HepG2 (cell line): ENCODE results near the gene TPBGL. TPM values are rescaled to one million over a fixed set of nuclear protein-coding genes. Genes with fewer than 3 reads are reported as not detected.

Experiments used
- ARHGAP35 ChIP-seq: sonication (generic); formaldehyde crosslinking; IDR thresholded peaks from 2 replicates; pipeline ENCODE4 v1.9.0; 2022; ENCODE audit warnings: mild to moderate bottlenecking, inconsistent platforms, moderate library complexity, missing genetic modification reagents, borderline replicate concordance
- KLF16 ChIP-seq, 2 experiments: sonication (generic) in 1 of 2; formaldehyde crosslinking in 1 of 2; IDR thresholded peaks; 2 replicates each; pipeline versions ENCODE4 v1.6.1 to v1.8.0; 2016 to 2023; ENCODE audit warnings: missing genetic modification reagents in 2 of 2, missing compliant biosample characterization in 1 of 2
- MYNN ChIP-seq: sonication (generic); formaldehyde crosslinking; IDR thresholded peaks from 2 replicates; pipeline ENCODE4 v1.4.0; 2020; ENCODE audit warnings: mild to moderate bottlenecking, low read depth, missing genetic modification reagents
- NCOA2 ChIP-seq: sonication (generic); formaldehyde crosslinking; IDR thresholded peaks from 2 replicates; pipeline ENCODE4 v1.8.0; 2022; ENCODE audit warnings: inconsistent platforms
- NCOA5 ChIP-seq: sonication (generic); formaldehyde crosslinking; IDR thresholded peaks from 2 replicates; pipeline ENCODE4 v1.4.0; 2020; ENCODE audit warnings: missing genetic modification reagents
- STAG1 ChIP-seq: sonication (generic); formaldehyde crosslinking; IDR thresholded peaks from 2 replicates; pipeline ENCODE4 v1.4.0; 2020; ENCODE audit warnings: missing genetic modification reagents
- ZBTB7B ChIP-seq: sonication (generic); formaldehyde crosslinking; IDR thresholded peaks from 2 replicates; pipeline ENCODE4 v1.4.0; 2020; ENCODE audit warnings: missing genetic modification reagents
- ZKSCAN8 ChIP-seq: IDR thresholded peaks from 2 replicates; pipeline ENCODE4 v1.6.1; 2016; ENCODE audit warnings: borderline replicate concordance, missing genetic modification reagents, missing compliant biosample characterization
- ZNF263 ChIP-seq: sonication (generic); formaldehyde crosslinking; IDR thresholded peaks from 2 replicates; pipeline ENCODE4 v1.4.0; 2020; ENCODE audit warnings: missing genetic modification reagents
- ZNF317 ChIP-seq: sonication (generic); formaldehyde crosslinking; IDR thresholded peaks from 2 replicates; pipeline ENCODE4 v1.5.0; 2020; ENCODE audit warnings: mild to moderate bottlenecking, missing genetic modification reagents
- ZNF607 ChIP-seq: sonication (generic); formaldehyde crosslinking; IDR thresholded peaks from 2 replicates; pipeline ENCODE4 v1.5.1; 2020; ENCODE audit warnings: missing genetic modification reagents, mild to moderate bottlenecking, borderline replicate concordance
- ZNF749 ChIP-seq: sonication (generic); formaldehyde crosslinking; IDR thresholded peaks from 2 replicates; pipeline ENCODE4 v1.8.0; 2022; ENCODE audit warnings: mild to moderate bottlenecking, missing genetic modification reagents, moderate library complexity, borderline replicate concordance
- polyA plus RNA-seq, 8 experiments: library from polyadenylated mRNA; depleted of rRNA in 3 of 8; stranded (reverse) in 7 of 8; unstranded in 1 of 8; fragments of >200 nt; fragmentation: Illumina TruSeq in 4 of 8; extraction: Trizol in 4 of 8; gene quantifications; 2 replicates each; pipeline versions ENCODE4 v1.2.1 to v1.2.3, GENCODE V29; 2011 to 2016; ENCODE audit warnings: low read depth in 4 of 8, missing spikeins in 1 of 8, mixed read lengths in 1 of 8; ENCODE audit not compliant: insufficient read depth in 1 of 8
- total RNA-seq, 5 experiments: library from RNA; depleted of rRNA; stranded (reverse); fragments of >200 nt; fragmentation: Illumina TruSeq; extraction: Trizol; gene quantifications; 2 replicates each; pipeline ENCODE4 v1.2.3, GENCODE V29; 2016; ENCODE audit warnings: low read depth in 1 of 5
- TF ChIP-seq, protein P1 (sequence below): sonication (generic); formaldehyde crosslinking; IDR thresholded peaks from 2 replicates; pipeline ENCODE4 v1.4.0; 2020; ENCODE audit warnings: missing genetic modification reagents, borderline replicate concordance
- TF ChIP-seq, protein P2 (sequence below): IDR thresholded peaks from 2 replicates; pipeline ENCODE4 v1.6.1; 2016; ENCODE audit warnings: missing genetic modification reagents, missing compliant biosample characterization
- TF ChIP-seq, protein P3 (sequence below): IDR thresholded peaks from 2 replicates; pipeline ENCODE4 v1.6.1; 2016; ENCODE audit warnings: control low read depth
- TF ChIP-seq, protein P4 (sequence below): sonication (generic); formaldehyde crosslinking; IDR thresholded peaks from 2 replicates; pipeline ENCODE4 v1.8.1; 2023; ENCODE audit warnings: missing genetic modification reagents, inconsistent platforms, borderline replicate concordance
- TF ChIP-seq, protein P5 (sequence below): sonication (generic); formaldehyde crosslinking; IDR thresholded peaks from 2 replicates; pipeline ENCODE4 v1.4.0; 2020; ENCODE audit warnings: missing genetic modification reagents, borderline replicate concordance
- TF ChIP-seq, protein P6 (sequence below): IDR thresholded peaks from 2 replicates; pipeline ENCODE4 v1.6.1; 2016; ENCODE audit warnings: low read depth, borderline replicate concordance

Gene TPBGL
- total and polyA plus RNA-seq, 2 of the 13 experiments (the other 11 are each of a cell fraction or from before 2014, with no cell fraction given), result not detected

DNA sequence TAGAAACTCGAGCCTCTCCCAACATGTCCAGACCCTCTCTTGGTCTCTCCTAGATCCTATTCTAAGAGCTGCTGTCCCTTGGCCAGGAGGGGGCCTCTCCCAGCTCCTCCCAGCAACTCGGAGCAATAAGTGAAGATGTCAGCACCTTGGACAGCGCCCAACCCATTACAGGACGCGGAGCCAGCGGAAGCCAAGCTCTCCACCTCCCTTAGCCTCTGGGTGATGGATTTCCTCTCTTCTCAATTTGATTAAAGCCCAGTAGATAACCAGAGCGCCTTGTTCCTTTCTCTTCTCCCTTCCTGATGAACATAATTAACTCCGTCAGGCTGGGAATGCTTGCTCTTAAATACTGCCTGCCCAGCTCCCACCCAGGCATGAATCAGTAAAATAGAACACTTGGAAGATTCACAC lies 26.2 kb upstream of the TPBGL start (continued):
- TF ChIP-seq, protein P1, sequence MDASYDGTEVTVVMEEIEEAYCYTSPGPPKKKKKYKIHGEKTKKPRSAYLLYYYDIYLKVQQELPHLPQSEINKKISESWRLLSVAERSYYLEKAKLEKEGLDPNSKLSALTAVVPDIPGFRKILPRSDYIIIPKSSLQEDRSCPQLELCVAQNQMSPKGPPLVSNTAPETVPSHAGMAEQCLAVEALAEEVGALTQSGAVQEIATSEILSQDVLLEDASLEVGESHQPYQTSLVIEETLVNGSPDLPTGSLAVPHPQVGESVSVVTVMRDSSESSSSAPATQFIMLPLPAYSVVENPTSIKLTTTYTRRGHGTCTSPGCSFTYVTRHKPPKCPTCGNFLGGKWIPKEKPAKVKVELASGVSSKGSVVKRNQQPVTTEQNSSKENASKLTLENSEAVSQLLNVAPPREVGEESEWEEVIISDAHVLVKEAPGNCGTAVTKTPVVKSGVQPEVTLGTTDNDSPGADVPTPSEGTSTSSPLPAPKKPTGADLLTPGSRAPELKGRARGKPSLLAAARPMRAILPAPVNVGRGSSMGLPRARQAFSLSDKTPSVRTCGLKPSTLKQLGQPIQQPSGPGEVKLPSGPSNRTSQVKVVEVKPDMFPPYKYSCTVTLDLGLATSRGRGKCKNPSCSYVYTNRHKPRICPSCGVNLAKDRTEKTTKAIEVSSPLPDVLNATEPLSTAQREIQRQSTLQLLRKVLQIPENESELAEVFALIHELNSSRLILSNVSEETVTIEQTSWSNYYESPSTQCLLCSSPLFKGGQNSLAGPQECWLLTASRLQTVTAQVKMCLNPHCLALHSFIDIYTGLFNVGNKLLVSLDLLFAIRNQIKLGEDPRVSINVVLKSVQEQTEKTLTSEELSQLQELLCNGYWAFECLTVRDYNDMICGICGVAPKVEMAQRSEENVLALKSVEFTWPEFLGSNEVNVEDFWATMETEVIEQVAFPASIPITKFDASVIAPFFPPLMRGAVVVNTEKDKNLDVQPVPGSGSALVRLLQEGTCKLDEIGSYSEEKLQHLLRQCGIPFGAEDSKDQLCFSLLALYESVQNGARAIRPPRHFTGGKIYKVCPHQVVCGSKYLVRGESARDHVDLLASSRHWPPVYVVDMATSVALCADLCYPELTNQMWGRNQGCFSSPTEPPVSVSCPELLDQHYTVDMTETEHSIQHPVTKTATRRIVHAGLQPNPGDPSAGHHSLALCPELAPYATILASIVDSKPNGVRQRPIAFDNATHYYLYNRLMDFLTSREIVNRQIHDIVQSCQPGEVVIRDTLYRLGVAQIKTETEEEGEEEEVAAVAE (CRISPR knock-in tag), result peak; percentile 94
- peak; percentile 49 for TF ChIP-seq STAG1
- peak; percentile 93; the same call in 1 of the 2 replicates for TF ChIP-seq ZNF749 (CRISPR knock-in tag)
- TF ChIP-seq, protein P2, sequence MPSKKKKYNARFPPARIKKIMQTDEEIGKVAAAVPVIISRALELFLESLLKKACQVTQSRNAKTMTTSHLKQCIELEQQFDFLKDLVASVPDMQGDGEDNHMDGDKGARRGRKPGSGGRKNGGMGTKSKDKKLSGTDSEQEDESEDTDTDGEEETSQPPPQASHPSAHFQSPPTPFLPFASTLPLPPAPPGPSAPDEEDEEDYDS (CRISPR knock-in tag), result peak; percentile 67; the same call in 1 of the 2 replicates
- TF ChIP-seq ARHGAP35 (CRISPR knock-in tag), result peak; percentile 86; the same call in 1 of the 2 replicates
- TF ChIP-seq ZNF607, result peak; percentile 96
- peak; percentile 82 for TF ChIP-seq ZNF317 (CRISPR knock-in tag)
- TF ChIP-seq ZNF263 (CRISPR knock-in tag), result peak; percentile 81
- TF ChIP-seq, protein P3, sequence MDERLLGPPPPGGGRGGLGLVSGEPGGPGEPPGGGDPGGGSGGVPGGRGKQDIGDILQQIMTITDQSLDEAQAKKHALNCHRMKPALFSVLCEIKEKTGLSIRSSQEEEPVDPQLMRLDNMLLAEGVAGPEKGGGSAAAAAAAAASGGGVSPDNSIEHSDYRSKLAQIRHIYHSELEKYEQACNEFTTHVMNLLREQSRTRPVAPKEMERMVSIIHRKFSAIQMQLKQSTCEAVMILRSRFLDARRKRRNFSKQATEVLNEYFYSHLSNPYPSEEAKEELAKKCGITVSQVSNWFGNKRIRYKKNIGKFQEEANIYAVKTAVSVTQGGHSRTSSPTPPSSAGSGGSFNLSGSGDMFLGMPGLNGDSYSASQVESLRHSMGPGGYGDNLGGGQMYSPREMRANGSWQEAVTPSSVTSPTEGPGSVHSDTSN (CRISPR knock-in tag), result no peak
- peak; percentile 96; the same call in 1 of the 2 replicates for TF ChIP-seq MYNN (CRISPR knock-in tag)
- TF ChIP-seq, protein P4, sequence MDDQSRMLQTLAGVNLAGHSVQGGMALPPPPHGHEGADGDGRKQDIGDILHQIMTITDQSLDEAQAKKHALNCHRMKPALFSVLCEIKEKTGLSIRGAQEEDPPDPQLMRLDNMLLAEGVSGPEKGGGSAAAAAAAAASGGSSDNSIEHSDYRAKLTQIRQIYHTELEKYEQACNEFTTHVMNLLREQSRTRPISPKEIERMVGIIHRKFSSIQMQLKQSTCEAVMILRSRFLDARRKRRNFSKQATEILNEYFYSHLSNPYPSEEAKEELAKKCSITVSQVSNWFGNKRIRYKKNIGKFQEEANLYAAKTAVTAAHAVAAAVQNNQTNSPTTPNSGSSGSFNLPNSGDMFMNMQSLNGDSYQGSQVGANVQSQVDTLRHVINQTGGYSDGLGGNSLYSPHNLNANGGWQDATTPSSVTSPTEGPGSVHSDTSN, result peak; percentile 97
- peak; percentile 79 for TF ChIP-seq NCOA2
- peak; percentile 84 for TF ChIP-seq ZKSCAN8 (CRISPR knock-in tag)
- TF ChIP-seq KLF16 (CRISPR knock-in tag; IDR thresholded peaks at IDR 0.05), result peak; percentile 34 to 99; a peak in 2 of 4 replicates
- TF ChIP-seq, protein P5, sequence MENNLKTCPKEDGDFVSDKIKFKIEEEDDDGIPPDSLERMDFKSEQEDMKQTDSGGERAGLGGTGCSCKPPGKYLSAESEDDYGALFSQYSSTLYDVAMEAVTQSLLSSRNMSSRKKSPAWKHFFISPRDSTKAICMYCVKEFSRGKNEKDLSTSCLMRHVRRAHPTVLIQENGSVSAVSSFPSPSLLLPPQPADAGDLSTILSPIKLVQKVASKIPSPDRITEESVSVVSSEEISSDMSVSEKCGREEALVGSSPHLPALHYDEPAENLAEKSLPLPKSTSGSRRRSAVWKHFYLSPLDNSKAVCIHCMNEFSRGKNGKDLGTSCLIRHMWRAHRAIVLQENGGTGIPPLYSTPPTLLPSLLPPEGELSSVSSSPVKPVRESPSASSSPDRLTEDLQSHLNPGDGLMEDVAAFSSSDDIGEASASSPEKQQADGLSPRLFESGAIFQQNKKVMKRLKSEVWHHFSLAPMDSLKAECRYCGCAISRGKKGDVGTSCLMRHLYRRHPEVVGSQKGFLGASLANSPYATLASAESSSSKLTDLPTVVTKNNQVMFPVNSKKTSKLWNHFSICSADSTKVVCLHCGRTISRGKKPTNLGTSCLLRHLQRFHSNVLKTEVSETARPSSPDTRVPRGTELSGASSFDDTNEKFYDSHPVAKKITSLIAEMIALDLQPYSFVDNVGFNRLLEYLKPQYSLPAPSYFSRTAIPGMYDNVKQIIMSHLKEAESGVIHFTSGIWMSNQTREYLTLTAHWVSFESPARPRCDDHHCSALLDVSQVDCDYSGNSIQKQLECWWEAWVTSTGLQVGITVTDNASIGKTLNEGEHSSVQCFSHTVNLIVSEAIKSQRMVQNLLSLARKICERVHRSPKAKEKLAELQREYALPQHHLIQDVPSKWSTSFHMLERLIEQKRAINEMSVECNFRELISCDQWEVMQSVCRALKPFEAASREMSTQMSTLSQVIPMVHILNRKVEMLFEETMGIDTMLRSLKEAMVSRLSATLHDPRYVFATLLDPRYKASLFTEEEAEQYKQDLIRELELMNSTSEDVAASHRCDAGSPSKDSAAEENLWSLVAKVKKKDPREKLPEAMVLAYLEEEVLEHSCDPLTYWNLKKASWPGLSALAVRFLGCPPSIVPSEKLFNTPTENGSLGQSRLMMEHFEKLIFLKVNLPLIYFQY (CRISPR knock-in tag), result peak; percentile 95
- no peak for TF ChIP-seq NCOA5 (CRISPR knock-in tag)
- TF ChIP-seq, protein P6, sequence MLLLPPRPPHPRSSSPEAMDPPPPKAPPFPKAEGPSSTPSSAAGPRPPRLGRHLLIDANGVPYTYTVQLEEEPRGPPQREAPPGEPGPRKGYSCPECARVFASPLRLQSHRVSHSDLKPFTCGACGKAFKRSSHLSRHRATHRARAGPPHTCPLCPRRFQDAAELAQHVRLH (CRISPR knock-in tag), result peak; percentile 99
- TF ChIP-seq ZBTB7B, result peak; percentile 37; the same call in 1 of the 2 replicates
